SIG-M5 treated with dmso at 0.1 percent for 504 hours (cell line): Measurements from ENCODE around the gene GHR.
"Not testable (repeated sequence)": the region's sequence is repeated elsewhere in the genome, so short reads cannot be mapped to it uniquely, and the experiment has no call there.

Experiments used
- DNase-seq: peaks from one replicate; lab custom pipeline; 2025; ENCODE audit not compliant: unreplicated experiment; lab: John Stamatoyannopoulos, UW

The GHR gene

DNA sequence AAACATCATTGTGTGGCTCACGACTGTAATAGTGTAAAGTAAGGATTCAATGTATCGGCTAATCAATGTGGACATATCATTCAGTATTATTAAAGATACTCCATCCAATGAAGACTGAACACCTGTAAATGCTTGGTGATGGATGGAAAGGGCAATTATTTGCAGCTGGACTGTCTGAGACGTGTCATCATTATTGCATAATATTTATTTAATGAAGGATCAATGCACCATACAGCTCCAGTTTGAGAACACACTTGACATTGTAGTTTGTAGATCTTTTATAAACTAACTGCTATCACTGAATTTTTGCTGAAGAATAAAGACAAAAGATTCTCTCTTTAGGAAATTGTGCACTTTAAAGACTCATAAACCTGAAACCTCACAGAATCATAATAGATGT is 215.7 kb downstream of the GHR start:
- no peak for DNase-seq

DNA sequence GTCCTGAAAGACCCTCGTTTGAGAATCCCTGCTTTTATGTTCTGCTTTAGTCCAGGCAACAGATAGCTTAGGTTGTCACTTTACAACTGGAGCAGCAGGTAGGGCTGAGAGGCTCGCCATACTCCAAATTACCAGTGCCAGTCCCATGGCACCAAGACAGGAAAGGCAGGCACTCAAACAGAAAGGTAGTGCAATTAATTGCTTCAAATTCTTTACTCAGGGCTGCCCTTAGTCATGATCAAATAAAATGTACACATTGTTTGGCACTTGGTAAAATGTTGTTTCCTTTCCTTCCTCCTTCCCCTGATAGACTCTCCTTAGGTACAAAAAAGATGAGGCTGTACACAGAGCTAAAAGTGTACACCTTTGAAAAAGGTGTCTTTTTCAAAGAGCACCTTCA is 217.6 kb downstream of the GHR start:
- DNase-seq: no peak

DNA sequence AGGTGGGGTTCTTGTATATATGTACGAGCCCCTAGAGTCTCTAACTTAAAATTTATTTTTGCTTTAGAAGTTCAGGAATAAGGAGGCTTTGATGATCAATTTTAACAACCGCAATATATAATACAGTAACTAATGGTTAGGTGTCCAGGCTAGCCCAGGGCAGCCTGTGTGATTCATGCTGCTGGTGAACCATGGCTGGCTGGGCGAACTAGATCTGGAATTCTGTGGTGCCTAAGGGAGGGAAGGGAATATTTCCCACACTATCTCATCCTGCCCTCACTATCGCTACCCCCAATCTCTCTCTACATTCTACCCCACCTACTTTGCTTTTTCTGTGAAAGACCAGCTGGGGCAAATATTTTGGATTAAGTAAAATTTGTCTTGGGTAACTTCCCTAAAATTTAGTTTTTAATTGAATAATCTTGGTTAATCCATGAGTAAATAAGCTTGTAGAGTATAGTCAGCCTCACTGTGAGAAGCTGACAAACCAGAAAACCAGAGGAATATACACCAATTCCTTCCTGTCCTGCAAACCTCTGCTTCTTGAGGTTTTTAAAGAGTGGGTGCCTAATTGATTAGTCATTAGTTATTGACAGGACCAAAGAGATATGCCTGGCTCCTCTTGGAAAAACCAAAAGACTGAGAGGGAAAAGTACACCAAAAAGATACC is 218.2 kb downstream of the GHR start:
- DNase-seq: no peak

DNA sequence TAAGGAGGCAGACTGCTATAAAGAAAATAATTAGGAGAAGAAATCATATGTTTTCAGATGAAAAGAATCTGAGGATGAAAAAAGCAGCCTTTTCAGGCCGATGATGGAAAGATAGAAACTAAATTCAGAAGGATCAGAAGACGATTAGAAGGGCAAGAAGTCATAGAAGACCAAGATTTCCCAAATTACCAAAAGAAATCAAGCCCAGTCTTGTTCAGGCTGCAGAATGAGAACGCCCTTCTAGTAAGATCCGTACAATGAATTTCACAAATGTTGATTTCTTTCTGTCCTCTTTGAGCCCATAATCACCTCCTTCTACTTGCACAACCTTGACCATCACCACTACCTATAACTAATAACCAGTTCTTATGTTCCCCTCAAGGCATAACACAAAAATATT is 218.8 kb downstream of the GHR start:
- DNase-seq: no peak

DNA sequence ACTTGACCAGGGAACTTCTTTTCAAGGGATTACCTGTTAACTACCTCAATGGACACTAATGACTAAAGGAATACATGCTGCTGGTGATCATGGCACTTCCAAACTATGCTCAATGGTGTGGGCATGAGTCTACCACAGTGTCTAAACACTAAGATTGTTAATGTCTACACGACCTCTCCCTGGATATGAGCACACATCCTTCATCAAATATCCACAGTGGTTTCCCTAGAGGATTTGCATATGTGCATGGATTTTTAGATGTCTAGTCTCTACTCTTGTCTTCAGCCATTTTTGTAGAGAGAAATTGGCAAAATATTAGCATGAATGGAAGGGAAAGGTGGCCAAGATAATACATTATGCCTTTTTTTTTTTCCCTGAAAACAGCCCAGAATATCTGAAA is 220.1 kb downstream of the GHR start:
- DNase-seq: no peak

DNA sequence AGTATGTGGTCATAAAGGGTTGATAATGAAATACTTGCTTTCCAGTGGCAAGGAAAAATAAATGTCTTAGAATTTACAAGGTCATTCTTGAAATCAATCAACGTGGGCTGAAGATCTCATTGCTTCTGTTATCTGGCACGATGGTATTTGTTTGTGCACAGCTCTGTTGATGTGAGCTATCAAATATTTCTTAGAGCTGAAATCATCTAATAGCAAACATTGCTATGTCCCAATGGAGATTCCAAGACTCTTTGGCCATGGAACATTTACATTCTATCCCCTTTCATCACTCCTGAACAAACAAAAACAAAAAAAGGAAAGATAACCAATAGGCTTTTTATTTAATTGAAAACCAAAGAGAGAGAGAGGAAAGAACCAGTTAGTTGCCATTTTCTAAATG is 221.9 kb downstream of the GHR start:
- DNase-seq: no peak

DNA sequence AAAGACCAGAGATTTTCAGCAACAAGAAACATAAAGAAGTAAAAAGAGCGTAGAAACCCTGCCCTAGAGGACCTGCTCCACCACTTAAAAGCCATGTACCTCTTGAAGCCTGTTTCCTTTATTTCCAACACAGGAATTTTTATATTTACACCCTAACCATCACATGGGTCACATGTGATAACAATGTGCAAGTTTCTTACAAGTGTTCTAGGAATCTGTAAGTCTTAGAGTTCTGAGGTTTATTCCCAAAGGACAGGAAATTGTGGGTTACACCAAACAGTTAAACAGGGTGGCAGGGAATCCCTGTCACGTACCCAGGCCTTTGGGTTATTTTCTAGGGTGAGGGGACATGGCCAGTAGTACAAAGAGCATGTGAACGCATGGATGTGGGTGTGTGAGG is 224.8 kb downstream of the GHR start:
- DNase-seq: no peak

DNA sequence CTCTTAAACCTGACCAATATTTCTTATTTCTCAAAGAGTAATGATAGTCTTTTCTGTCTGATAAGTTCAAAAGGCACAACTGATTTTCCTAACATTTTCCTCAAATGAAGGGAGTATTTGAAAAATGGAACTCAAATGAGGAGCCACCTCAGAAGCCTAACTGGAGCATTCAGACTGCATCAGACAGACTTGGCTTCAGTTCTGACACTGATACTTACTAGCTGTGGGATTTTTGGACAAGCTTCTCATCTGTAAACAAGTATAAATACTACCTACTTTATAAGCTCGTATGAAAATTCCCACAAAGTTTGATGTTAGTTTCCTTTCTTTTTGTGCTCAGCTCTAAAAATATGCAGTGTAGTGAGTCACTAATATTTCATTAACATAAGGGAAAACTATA is 225.7 kb downstream of the GHR start:
- no peak for DNase-seq

DNA sequence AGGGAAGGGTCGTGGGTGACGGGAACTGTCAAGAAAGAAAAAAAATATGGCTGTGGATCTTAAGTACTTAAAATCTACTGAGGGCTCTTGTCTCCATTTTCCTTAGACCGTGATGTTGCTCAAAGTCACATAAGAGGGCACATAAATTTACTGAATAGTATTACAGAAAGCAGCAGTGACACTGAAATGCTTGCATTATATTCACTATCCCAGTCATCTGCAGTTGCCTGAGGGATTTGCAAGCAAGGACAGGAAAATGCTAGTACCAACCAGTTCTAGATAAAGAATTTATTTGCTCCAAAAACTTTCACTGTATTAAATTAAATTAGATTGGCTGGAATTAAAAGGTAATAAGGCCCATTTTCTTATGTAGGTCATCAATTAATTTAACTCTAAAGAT is 226.8 kb downstream of the GHR start:
- no peak for DNase-seq

DNA sequence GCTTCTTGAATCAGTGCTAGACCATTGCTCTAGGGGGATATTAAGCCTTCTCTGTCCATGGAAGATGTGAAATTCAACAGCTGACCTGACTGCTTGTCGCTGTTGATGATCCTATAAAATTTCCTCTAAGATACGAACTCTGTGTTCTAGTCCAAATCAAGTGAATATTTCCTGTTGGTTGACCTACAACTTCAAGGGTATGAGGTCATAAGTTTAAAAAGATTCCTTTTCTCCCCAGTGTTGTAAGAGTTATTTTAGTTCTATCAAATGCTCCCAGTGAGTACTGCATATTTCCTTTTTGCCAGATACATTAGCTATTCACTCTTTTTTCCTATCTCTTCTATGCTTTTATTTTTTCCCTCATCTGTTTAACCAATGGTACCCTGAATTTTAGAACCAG is 230.5 kb downstream of the GHR start:
- no peak for DNase-seq

DNA sequence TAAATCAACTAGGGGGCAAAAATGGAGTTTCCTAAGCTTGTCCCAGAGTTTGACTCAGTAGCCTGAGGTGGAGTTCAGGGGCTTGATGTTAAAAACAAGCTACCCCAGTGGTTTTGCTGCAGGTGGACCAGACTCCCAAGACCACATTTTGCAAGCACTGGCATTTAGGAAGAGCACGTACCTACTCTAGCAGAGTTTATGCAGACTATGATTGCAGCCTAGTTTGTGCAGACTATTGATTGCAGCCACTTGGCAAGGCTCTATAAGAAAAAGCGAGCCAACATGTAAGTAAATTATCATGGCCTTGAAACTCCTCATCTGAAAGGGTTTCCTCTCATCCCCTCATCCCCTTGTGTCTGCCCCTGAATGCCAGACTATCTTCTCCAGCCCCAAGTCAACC is 231.4 kb downstream of the GHR start:
- no peak for DNase-seq

DNA sequence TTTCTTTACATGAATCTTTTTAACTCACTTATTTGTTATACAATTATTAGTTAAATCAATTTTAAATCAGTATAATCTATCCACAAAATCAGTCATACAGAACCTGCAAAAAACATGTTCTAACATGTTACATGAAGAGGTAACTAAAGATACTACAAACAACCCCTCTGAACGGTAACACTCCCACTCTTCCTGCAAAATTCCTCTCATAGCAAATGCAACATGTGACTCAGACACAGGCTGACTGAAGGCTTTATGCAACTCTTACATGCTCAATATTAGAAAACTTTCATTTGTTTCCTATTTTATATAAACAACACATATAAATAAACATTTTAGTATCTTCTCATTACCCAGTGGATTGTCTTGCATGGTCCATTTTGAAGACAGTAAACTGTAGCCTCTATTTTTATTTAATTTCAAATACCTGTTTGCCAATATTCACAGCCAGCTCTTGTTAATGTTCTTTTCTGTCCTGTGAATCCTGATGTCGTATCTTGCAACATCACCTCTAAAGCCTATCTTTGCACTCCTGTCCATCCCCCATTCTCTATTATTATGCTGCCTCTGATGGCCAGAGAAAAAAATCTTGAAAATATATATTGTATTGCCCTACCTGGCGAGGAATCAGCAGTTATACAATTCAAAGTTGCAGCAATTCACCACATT is 232.9 kb downstream of the GHR start:
- DNase-seq: no peak

DNA sequence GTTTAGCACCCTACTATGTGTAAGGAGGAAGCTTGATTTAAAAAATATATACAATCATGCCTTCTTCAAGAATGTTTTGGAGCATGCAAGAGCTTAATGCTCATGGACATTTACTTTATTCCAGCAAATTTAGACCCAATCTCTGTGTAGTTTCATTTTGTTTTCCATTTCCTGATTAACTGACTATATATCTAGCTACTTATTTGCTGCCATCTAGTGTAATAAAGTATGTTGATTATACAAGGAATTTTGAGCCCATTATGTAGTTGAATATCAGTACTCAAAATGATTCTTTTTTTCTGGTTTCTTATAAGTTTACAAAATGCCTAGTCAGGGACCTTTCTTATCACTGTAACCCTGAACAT is 233.4 kb downstream of the GHR start:
- DNase-seq: peak; percentile 17

DNA sequence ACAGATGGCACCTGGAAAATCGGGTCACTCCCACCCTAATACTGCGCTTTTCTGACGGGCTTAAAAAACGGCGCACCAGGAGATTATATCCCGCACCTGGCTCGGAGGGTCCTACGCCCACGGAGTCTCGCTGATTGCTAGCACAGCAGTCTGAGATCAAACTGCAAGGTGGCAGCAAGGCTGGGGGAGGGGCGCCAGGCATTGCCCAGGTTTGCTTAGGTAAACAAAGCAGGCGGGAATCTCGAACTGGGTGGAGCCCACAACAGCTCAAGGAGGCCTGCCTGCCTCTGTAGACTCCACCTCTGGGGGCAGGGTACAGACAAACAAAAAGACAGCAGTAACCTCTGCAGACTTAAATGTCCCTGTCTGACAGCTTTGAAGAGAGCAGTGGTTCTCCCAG is 236.6 kb downstream of the GHR start:
- DNase-seq: not testable (repeated sequence)

DNA sequence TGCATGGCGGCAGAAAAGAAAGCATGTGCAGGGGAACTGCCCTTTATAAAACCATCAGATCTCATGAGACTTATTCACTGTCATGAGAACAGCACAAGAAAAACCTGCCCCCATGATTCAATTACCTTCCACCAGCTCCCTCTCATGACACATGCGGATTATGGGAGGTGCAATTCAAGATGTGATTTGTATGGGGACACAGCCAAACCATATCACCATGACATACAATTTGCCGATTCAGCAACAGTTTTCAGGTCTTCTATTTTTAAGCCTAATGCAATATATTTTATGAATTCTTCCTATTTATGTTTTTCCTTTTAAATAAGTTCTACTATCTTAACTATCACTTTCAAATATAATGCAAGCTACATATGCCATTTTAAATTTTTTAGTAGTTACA is 242.6 kb downstream of the GHR start:
- DNase-seq: no peak

DNA sequence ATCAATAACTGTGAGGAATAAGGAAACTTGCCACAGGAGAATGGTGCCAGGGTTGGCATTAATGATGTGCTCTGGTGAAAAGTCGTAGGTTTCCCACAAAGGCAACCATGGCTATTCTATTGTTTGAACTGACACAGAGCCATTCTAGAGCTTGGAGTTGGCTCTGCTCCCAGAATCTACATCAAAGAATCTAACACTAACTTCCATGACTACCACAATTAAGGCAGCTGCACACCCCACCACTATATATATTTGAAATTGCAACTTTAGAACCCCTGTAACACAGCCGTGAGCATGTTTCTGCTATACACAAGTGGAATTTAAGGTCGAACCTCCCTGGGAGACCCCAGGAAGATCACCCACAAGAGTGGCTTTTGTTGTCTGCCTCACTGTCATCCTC is 243.6 kb downstream of the GHR start:
- DNase-seq: no peak

DNA sequence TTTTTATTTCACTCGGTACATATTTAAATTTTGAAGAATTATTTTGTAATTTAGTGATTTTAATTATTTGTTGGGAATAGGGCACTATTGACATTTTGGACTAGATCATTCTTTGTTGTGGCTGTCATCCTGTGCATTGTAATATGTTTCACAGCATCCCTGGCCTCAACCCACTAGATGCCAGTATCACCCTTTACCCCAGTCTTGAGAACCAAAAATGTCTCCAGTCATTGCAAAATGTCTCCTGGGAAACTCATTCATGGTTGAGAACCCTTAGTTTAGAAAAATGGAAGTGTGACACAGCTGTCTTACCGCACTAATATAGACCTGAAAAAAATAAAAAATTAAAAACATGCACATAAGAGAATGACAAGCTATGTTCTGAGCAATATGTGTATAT is 245.0 kb downstream of the GHR start:
- DNase-seq: no peak

DNA sequence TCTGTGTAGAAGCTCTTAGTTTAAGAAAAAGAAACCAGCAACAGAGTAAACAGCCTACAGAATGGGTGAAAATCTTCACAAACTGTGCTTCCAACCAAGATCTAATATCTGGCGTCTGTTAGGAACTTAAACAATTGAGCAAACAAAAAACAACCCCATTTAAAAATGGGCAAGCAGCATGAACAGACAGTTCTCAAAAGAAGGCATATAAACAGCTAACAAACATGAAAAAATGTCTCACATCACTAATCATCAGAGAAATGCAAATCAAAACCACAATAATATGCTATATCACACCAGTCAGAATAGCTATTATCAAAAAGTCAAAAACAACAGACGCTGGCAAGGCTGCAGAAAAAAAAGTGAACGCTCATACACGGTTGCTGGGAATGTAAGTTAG is 249.7 kb downstream of the GHR start:
- no peak for DNase-seq

DNA sequence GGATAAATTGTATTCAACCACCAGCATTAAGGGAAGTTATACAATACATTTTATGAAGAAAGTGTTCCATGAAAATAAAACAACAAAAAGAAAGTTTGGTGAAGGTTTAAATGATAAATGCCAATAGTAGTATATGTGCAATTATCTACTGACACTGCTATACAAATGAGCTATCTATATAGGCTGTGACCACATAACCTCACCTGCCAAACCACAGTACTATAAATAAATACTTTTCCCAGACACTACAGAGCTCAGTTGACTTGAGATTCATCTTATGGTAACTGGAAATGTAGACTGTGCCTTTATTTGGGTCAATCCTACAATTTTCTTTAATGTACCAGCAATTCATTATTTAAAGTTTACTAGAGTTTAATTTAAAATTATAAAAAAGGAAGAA is 252.4 kb downstream of the GHR start:
- no peak for DNase-seq

DNA sequence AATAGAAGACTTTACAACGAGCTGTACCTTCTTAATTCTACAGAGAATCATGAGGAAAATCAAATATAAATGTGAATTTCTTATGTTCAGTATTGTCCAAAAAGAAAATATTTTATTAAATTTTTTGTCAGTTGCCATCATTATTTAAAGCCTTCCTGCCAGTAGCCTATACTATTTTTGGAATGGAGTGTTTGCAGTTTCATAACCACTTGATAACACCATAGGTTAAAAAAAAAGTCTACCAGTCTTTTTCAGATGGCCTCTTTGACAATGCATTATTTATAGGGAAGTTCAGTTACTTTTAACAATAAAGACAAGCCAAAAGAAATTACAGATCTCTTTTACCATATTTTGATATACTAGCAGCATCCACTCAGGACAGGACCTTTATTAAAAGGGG is 253.1 kb downstream of the GHR start:
- no peak for DNase-seq

DNA sequence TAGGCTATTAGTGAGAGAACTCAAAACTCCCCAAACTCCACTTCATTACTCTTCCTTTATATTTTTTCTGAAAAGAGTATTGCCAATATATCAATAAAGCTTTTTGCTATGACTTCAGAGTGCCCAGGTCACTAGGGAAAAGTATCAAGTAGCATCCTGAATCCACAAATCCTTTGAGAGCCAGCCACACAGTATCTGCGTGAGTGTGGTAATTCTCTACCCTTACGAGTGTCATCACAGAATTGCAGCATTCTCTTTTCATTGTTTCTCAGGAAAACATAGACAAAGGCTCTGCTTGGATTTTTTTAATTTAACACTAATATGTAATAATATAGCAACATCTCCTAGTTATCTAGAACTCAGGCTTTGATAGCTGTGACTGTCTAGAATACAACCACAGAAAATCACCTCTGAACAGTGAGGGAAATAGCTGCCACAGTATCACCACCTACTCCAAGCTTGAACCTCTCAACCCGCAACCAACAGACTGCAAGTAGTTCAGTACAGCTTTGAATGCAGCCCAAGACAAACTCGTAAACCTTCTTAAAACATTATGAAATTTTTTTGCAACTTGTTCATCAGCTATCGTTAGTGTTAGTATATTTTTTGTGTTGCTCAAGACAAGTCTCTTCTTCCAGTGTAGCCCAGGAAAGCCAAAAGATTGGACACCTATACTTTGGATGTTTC is 254.1 kb downstream of the GHR start:
- no peak for DNase-seq

DNA sequence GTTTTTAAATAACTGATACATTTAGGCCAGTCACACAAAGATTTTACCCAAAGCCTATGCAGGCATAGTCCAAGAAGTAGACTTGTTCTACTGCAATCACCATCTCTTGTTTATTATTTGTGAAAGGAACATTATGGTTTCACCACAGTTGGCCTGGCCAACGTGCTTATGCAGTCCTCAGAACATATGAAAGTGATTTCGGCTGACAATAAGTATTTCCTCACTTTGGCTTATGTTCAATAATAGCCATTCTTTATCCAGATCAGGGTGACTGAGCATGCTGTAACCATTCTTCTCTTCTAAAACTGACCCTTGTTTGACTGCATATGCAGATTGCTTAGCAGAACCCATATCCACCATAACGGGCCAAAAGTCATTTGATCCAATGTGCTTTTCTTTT is 256.8 kb downstream of the GHR start:
- no peak for DNase-seq

DNA sequence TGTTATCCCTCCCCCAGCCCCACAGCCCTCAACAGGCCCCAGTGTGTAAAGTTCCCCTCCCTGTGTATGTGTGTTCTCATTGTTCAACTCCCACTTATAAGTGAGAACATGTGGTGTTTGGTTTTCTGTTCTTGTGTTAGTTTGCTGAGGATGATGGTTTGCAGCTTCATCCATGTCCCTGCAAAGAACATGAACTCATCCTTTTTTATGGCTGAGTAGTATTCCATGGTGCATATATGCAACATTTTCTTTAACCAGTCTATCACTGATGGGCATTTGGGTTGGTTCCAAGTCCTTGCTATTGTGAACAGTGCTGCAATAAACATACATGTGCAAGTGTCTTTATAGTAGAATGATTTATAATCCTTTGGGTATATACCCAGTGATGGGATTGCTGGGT is 261.8 kb downstream of the GHR start:
- DNase-seq: not testable (repeated sequence)
